Measurements from ENCODE around the gene NR5A2. TPM values are rescaled to one million over a fixed set of nuclear protein-coding genes. Genes with fewer than 3 reads are reported as not detected.

Gene NR5A2
- polyA plus RNA-seq, 3 donors: 0.03 to 0.31 TPM; not detected in 1

DNA sequence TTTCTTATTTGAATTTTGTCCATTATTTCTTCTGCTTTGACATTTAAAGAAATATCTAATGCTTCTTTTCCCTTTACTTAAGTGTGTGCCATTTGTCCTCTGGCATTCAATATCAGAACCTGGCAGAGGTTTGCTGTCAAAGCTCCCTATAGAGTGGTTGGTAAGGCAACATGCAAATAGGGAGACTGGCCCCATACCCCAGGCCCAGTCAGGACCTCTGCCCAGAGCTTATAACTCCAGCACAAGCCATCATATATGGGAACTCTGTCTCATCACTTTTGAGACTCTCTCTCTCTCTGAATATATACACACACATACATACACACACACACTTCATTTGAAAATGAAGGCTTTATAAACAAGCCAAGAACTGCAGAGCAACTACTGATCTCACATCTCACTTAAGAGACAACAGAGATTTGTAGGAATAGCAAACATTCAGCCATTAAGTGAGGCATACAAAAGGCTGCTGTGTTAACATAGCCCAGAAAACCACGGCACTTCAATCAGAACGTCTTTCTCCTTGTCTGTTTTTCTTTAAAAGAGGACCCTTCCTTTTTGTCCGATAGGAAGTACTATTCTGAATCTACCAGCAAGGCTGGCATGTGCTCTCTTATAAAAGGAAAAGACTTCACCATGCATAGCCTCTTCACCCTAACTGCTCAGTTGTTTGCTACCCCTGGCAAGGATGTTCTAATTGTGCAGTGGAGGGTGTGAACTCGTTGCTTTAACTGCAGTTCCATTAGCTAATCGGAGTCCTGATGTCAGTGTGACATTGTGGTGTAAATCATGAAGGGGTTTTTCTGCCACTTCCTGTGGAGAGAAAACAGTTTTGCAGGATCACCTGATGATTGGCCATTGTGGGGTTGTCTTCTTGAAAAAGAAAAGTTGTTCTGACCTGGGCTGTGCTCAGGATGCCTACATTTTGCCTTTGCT, 101.7 kb downstream of the NR5A2 start:
- H3K27me3 Mint-ChIP-seq (ENCODE audit: low read depth in 3 of 3): peaks cover 2 to 5% (median 2%) of the 10 kb centered on the region in 3 donors

GRCh38 chr1:200130552-200130951, 103.0 kb downstream of the NR5A2 start:
- no peaks in the 10 kb centered on the region for H3K79me2 ChIP-seq (ENCODE audit: insufficient read depth, low read length)
- no peak overlapping the region for H2AFZ ChIP-seq (ENCODE audit: insufficient read depth, low read depth, low read length, poor library complexity, severe bottlenecking)
- no peak overlapping the region for H3K4me3 ChIP-seq (replicated peaks in 1 of 3; ENCODE audit: low read depth in 2 of 3, low read length in 3 of 3)
- H3K9me3 ChIP-seq (replicated peaks in 1 of 2; ENCODE audit: control insufficient read depth in 1 of 2, insufficient read depth in 1 of 2, low read length in 2 of 2): no peaks in the 10 kb centered on the region
- H3K27me3 ChIP-seq (ENCODE audit: control insufficient read depth in 2 of 2, insufficient read depth in 2 of 2, low read length in 2 of 2): peaks cover 0 to 2% of the 10 kb centered on the region in 2 donors
- H3K27ac ChIP-seq (ENCODE audit: low read depth in 1 of 2, low read length in 2 of 2): no peak overlapping the region
- Mint-ChIP-seq H3K9me3 (no peaks in the 10 kb centered on the region), H3K27me3 (ENCODE audit: low read depth in 3 of 3) (peaks cover 2 to 7% (median 2%) of the 10 kb centered on the region in 3 donors), H3K4me1 (peaks cover 25% of the 10 kb centered on the region), H3K36me3 (no peaks in the 10 kb centered on the region), H3K4me3 (no peak overlapping the region), H3K27ac (peak overlapping the region in 1 of 7 donors; percentile 48)
- H3K4me1 ChIP-seq (ENCODE audit: control insufficient read depth in 1 of 2, insufficient read depth in 2 of 2, low read length in 2 of 2): peaks cover 10 to 17% of the 10 kb centered on the region in 2 donors
- TF ChIP-seq, protein P1, sequence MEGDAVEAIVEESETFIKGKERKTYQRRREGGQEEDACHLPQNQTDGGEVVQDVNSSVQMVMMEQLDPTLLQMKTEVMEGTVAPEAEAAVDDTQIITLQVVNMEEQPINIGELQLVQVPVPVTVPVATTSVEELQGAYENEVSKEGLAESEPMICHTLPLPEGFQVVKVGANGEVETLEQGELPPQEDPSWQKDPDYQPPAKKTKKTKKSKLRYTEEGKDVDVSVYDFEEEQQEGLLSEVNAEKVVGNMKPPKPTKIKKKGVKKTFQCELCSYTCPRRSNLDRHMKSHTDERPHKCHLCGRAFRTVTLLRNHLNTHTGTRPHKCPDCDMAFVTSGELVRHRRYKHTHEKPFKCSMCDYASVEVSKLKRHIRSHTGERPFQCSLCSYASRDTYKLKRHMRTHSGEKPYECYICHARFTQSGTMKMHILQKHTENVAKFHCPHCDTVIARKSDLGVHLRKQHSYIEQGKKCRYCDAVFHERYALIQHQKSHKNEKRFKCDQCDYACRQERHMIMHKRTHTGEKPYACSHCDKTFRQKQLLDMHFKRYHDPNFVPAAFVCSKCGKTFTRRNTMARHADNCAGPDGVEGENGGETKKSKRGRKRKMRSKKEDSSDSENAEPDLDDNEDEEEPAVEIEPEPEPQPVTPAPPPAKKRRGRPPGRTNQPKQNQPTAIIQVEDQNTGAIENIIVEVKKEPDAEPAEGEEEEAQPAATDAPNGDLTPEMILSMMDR (IDR thresholded peaks at IDR 0.05): no peak
- no peaks in the 10 kb centered on the region for H3K36me3 ChIP-seq (replicated peaks in 1 of 2; ENCODE audit: control insufficient read depth in 1 of 2, insufficient read depth in 2 of 2, low read length in 2 of 2)
- H3K9ac ChIP-seq (ENCODE audit: insufficient read depth, low read length, poor library complexity, severe bottlenecking): no peak overlapping the region
- peak; percentile 7 to 18 (median 12) for DNase-seq
- H3K4me2 ChIP-seq (replicated peaks; ENCODE audit: extremely low read depth, low read length, poor library complexity, severe bottlenecking): no peak overlapping the region
- no CpG with 5 or more reads among the region's 1 CpG for WGBS (ENCODE audit: insufficient coverage)
- intact Hi-C loops (cut with micrococcal nuclease): no loop called here
- H4K20me1 ChIP-seq (ENCODE audit: insufficient read depth, low read length): no peaks in the 10 kb centered on the region

More for the DNA sequence above, 101.7 kb downstream of the NR5A2 start:
- intact Hi-C loops (cut with micrococcal nuclease): no loop called here
- no peak for DNase-seq
- peaks cover 0 to 2% of the 10 kb centered on the region in 2 donors for H3K27me3 ChIP-seq (ENCODE audit: control insufficient read depth in 2 of 2, insufficient read depth in 2 of 2, low read length in 2 of 2)
- no peaks in the 10 kb centered on the region for H3K36me3 ChIP-seq (replicated peaks in 1 of 2; ENCODE audit: control insufficient read depth in 1 of 2, insufficient read depth in 2 of 2, low read length in 2 of 2)
- TF ChIP-seq, protein P1 (IDR thresholded peaks at IDR 0.05): no peak
- H3K4me3 ChIP-seq (replicated peaks in 1 of 3; ENCODE audit: low read depth in 2 of 3, low read length in 3 of 3): no peak overlapping the region
- no peak overlapping the region for H3K27ac ChIP-seq (ENCODE audit: low read depth in 1 of 2, low read length in 2 of 2)
- peak overlapping the region in 1 of 2 donors; percentile 4 for H3K4me3 Mint-ChIP-seq
- no peaks in the 10 kb centered on the region for H4K20me1 ChIP-seq (ENCODE audit: insufficient read depth, low read length)
- H3K36me3 Mint-ChIP-seq: no peaks in the 10 kb centered on the region
- no peaks in the 10 kb centered on the region for H3K9me3 ChIP-seq (replicated peaks in 1 of 2; ENCODE audit: control insufficient read depth in 1 of 2, insufficient read depth in 1 of 2, low read length in 2 of 2)
- H3K79me2 ChIP-seq (ENCODE audit: insufficient read depth, low read length): no peaks in the 10 kb centered on the region
- H3K9ac ChIP-seq (ENCODE audit: insufficient read depth, low read length, poor library complexity, severe bottlenecking): no peak overlapping the region
- peaks cover 10 to 17% of the 10 kb centered on the region in 2 donors for H3K4me1 ChIP-seq (ENCODE audit: control insufficient read depth in 1 of 2, insufficient read depth in 2 of 2, low read length in 2 of 2)
- no peaks in the 10 kb centered on the region for H3K9me3 Mint-ChIP-seq
- H3K27ac Mint-ChIP-seq: no peak overlapping the region
- peaks cover 23% of the 10 kb centered on the region for H3K4me1 Mint-ChIP-seq
- H2AFZ ChIP-seq (ENCODE audit: insufficient read depth, low read depth, low read length, poor library complexity, severe bottlenecking): no peak overlapping the region
- no peak overlapping the region for H3K4me2 ChIP-seq (replicated peaks; ENCODE audit: extremely low read depth, low read length, poor library complexity, severe bottlenecking)
- no CpG with 5 or more reads among the region's 5 CpGs for WGBS (ENCODE audit: insufficient coverage)
